HG03066 (cell line): Measurements from ENCODE around the gene SH3GL3.

ENCODE experiments used
- ATAC-seq: cut with Tn5 transposase; IDR thresholded peaks from one replicate; pipeline ENCODE4 v1.9.1; 2021; ENCODE audit warnings: low read depth; ENCODE audit not compliant: unreplicated experiment

SH3GL3 gene

GRCh38 chr15:83658430-83659416, 211.6 kb downstream of the SH3GL3 start:
- ATAC-seq, result no peak

- no peak for ATAC-seq
Measured at GRCh38 chr15:83659417-83659812, 212.3 kb downstream of the SH3GL3 start.

- no peak for ATAC-seq
Measured at GRCh38 chr15:83665480-83665879, 218.3 kb downstream of the SH3GL3 start.
